ENCODE results near the gene CCL18. TPM values are rescaled to one million over a fixed set of nuclear protein-coding genes. Genes with fewer than 3 reads are reported as not detected.

CCL18 gene
- total and polyA plus RNA-seq, 2 of the 8 experiments (the other 6 are each of a cell fraction or from before 2014, with no cell fraction given): not detected

GRCh38 chr17:36059406-36059805 lies 4.7 kb upstream of the CCL18 start (continued):
- TF ChIP-seq CHD7 (IDR thresholded peaks at IDR 0.05; ENCODE audit: insufficient replicate concordance, low read length) (no peak), TCF12 (IDR thresholded peaks at IDR 0.05; ENCODE audit: low read depth, low read length) (no peak), NANOG (IDR thresholded peaks at IDR 0.05; ENCODE audit: insufficient read depth, low read depth, low read length, poor library complexity, severe bottlenecking) (no peak), POU5F1 (IDR thresholded peaks at IDR 0.05; ENCODE audit: low read depth, low read length) (no peak)

Measured in H1 (cell line).